ENCODE measurements around the gene FSTL5.
"Not testable (repeated sequence)": the region's sequence is repeated elsewhere in the genome, so short reads cannot be mapped to it uniquely, and the experiment has no call there.

Gene FSTL5

GRCh38 chr4:162163892-162164759 lies at the start of gene FSTL5:
FSTL5 (minus strand) TSS chr4:162164000; CDS start chr4:162111396, 52,604 bp downstream.
- H3K4me3 ChIP-seq (ENCODE audit: low read length) = peak within 1 kb of the TSS; percentile 58
- TF ChIP-seq CTCF (conservative IDR thresholded peaks at IDR 0.05; ENCODE audit: low read depth, low read length) = peak; percentile 1
- peak; percentile 51 for DNase-seq (ENCODE audit: low read depth)

- no peak for DNase-seq (ENCODE audit: low read depth)
- no peak overlapping the region for H3K4me3 ChIP-seq (ENCODE audit: low read length)
- no peak for TF ChIP-seq CTCF (conservative IDR thresholded peaks at IDR 0.05; ENCODE audit: low read depth, low read length)
Measured at GRCh38 chr4:162209706-162210105, 45.9 kb upstream of the FSTL5 start.

DNA sequence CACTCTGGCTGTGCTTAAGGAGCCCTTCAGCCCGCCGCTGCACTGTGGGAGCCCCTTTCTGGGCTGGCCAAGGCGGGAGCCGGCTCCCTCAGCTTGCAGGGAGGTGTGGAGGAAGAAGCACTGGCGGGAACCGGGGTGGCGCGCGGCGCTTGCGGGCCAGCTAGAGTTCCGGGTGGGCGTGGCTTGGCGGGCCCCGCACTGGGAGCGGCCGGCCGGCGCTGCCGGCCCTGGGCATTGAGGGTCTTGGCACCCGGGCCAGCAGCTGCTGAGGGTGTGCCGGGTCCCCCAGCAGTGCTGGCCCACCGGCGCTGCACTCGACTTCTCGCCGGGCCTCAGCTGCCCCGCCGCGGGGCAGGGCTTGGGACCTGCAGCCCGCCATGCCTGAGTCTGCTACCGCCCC lies 39.7 kb upstream of the FSTL5 start:
- DNase-seq (ENCODE audit: low read depth); H3K4me3 ChIP-seq (ENCODE audit: low read length): not testable (repeated sequence)

- H3K4me3 ChIP-seq (ENCODE audit: low read length) = no peak overlapping the region
- TF ChIP-seq CTCF (conservative IDR thresholded peaks at IDR 0.05; ENCODE audit: low read depth, low read length) = no peak
- peak; percentile 74 for DNase-seq (ENCODE audit: low read depth)
Measured at GRCh38 chr4:162201673-162202072, 37.9 kb upstream of the FSTL5 start.

- H3K4me3 ChIP-seq (ENCODE audit: low read length) = no peak overlapping the region
- no peak for TF ChIP-seq CTCF (conservative IDR thresholded peaks at IDR 0.05; ENCODE audit: low read depth, low read length)
- DNase-seq (ENCODE audit: low read depth) = no peak
Measured at GRCh38 chr4:162170509-162170908, 6.7 kb upstream of the FSTL5 start.

GRCh38 chr4:162164906-162165510 lies 1.2 kb upstream of the FSTL5 start:
- no peak for TF ChIP-seq CTCF (conservative IDR thresholded peaks at IDR 0.05; ENCODE audit: low read depth, low read length)
- H3K4me3 ChIP-seq (ENCODE audit: low read length) = peak overlapping the region; percentile 58
- DNase-seq (ENCODE audit: low read depth) = no peak

GRCh38 chr4:162162672-162163071 lies 1.1 kb downstream of the FSTL5 start:
- no peak for TF ChIP-seq CTCF (conservative IDR thresholded peaks at IDR 0.05; ENCODE audit: low read depth, low read length)
- no peak overlapping the region for H3K4me3 ChIP-seq (ENCODE audit: low read length)
- DNase-seq (ENCODE audit: low read depth) = no peak

Measured in retinal pigment epithelial cell (primary cell).